Liver (tissue), 9 donors: ENCODE data around the gene TXN. TPM values are rescaled to one million over a fixed set of nuclear protein-coding genes. Genes with fewer than 3 reads are reported as not detected.
A peak's percentile ranks its signal among the peaks of the same experiment; 100 is the strongest.

ENCODE experiments used
- DNase-seq: peaks from one replicate; pipeline ENCODE4 v3.0.0-alpha.2; 2017; ENCODE audit warnings: low spot score
- H3K27ac ChIP-seq, 2 donors: one replicate each; pipeline ENCODE4 v1.7.0; 2013; ENCODE audit warnings: inconsistent platforms in 2 of 2, low read length in 2 of 2, control low read depth in 1 of 2, low read depth in 1 of 2, mild to moderate bottlenecking in 1 of 2
- H3K27me3 ChIP-seq, 4 donors: one replicate each; pipeline versions ENCODE4 v1.6.1 to v1.7.0; 2013; ENCODE audit warnings: low read length in 3 of 4, inconsistent platforms in 1 of 4, mild to moderate bottlenecking in 1 of 4, moderate library complexity in 1 of 4; ENCODE audit not compliant: control insufficient read depth in 4 of 4, insufficient read depth in 4 of 4
- H3K36me3 ChIP-seq, 4 donors: one replicate each; pipeline versions ENCODE4 v1.6.1 to v1.7.0; 2013; ENCODE audit warnings: low read length in 3 of 4, mild to moderate bottlenecking in 3 of 4, low read depth in 1 of 4, moderate library complexity in 1 of 4; ENCODE audit not compliant: control insufficient read depth in 4 of 4, insufficient read depth in 3 of 4
- H3K4me1 ChIP-seq, 4 donors: one replicate each; pipeline versions ENCODE4 v1.6.1 to v1.7.0; 2013; ENCODE audit warnings: low read length in 3 of 4, mild to moderate bottlenecking in 3 of 4, moderate library complexity in 1 of 4; ENCODE audit not compliant: control insufficient read depth in 4 of 4, insufficient read depth in 4 of 4
- H3K4me3 ChIP-seq, 3 donors: one replicate each; pipeline versions ENCODE4 v1.6.1 to v1.7.0; 2013; ENCODE audit warnings: low read length in 3 of 3, control low read depth in 1 of 3, low read depth in 1 of 3, mild to moderate bottlenecking in 1 of 3
- H3K9ac ChIP-seq, 2 donors: one replicate each; pipeline ENCODE4 v1.7.0; 2013; ENCODE audit warnings: low read length in 2 of 2, mild to moderate bottlenecking in 2 of 2, moderate library complexity in 2 of 2, control low read depth in 1 of 2, low read depth in 1 of 2
- H3K9me3 ChIP-seq, 4 donors: one replicate each; pipeline versions ENCODE4 v1.6.1 to v1.7.0; 2013; ENCODE audit warnings: low read length in 3 of 4; ENCODE audit not compliant: control insufficient read depth in 4 of 4
- ATF3 ChIP-seq: IDR thresholded peaks from 2 replicates; pipeline ENCODE4 v1.6.1; 2016; ENCODE audit warnings: antibody characterized with exemption
- CTCF ChIP-seq: fragments of 150-350 bp; IDR thresholded peaks from 2 replicates; pipeline ENCODE4 v1.5.1; 2017; ENCODE audit warnings: improper control_type of control experiment, low read depth, low read length; ENCODE audit not compliant: missing input control
- FOXA2 ChIP-seq: IDR thresholded peaks from 2 replicates; pipeline ENCODE4 v1.6.1; 2016; ENCODE audit warnings: antibody characterized with exemption
- GABPA ChIP-seq, 2 donors: IDR thresholded peaks in 1 of 2; conservative IDR thresholded peaks in 1 of 2; 2 replicates each; pipeline ENCODE4 v1.6.1; 2016; ENCODE audit warnings: antibody characterized with exemption in 2 of 2, mild to moderate bottlenecking in 1 of 2, moderate library complexity in 1 of 2
- HNF4A ChIP-seq, 2 donors: conservative IDR thresholded peaks; 2 replicates each; pipeline ENCODE4 v1.6.1; 2016; ENCODE audit warnings: antibody characterized with exemption in 2 of 2, mild to moderate bottlenecking in 2 of 2
- HNF4G ChIP-seq: IDR thresholded peaks from 2 replicates; pipeline ENCODE4 v1.6.1; 2016; ENCODE audit warnings: antibody characterized with exemption
- JUND ChIP-seq, 2 donors: IDR thresholded peaks; 2 replicates each; pipeline ENCODE4 v1.6.1; 2016; ENCODE audit warnings: antibody characterized with exemption in 2 of 2
- NR2F2 ChIP-seq: IDR thresholded peaks from 2 replicates; pipeline ENCODE4 v1.6.1; 2016; ENCODE audit warnings: antibody characterized with exemption
- RAD21 ChIP-seq, 2 donors: IDR thresholded peaks; 2 replicates each; pipeline ENCODE4 v1.6.1; 2016; ENCODE audit warnings: antibody characterized with exemption in 2 of 2, mild to moderate bottlenecking in 2 of 2
- REST ChIP-seq: IDR thresholded peaks from 2 replicates; pipeline ENCODE4 v1.6.1; 2016; ENCODE audit warnings: antibody characterized with exemption, mild to moderate bottlenecking
- WGBS: extraction: QIAGEN DNeasy Blood & Tissue Kit; methylation state at CpG from one replicate; pipeline ENCODE4 v1.1.7; 2013; 5-methylcytosine and 5-hydroxymethylcytosine counted together
- polyA plus RNA-seq, 2 donors: library from polyadenylated mRNA; stranded (reverse) in 1 of 2; unstranded in 1 of 2; fragments of 200-250 nt in 1 of 2; fragments of >200 nt in 1 of 2; fragmentation: Nextera tagmentation in 1 of 2; extraction: Ambion mirVana in 1 of 2; gene quantifications; one replicate each; pipeline versions ENCODE4 v1.2.1 to v1.2.3, GENCODE V29; 2013 to 2015
- total RNA-seq, 2 donors: library from RNA; depleted of rRNA; stranded (reverse); fragments of >200 nt; gene quantifications; one replicate each; pipeline ENCODE4 v1.2.3, GENCODE V29; 2014
- donor health status: healthy.
- donor health status: healthy.
- donor health status: healthy.
- donor health status: healthy.
- donor health status: healthy.

Gene TXN
- total and polyA plus RNA-seq, 4 donors, result 65.4 to 400 (median 147) TPM

GRCh38 chr9:110257097-110257841 is 962 bp upstream of the TXN start:
- H3K9me3 ChIP-seq, result no peaks in the 10 kb centered on the region
- TF ChIP-seq GABPA (IDR thresholded peaks at IDR 0.05 in 1 of 2, conservative IDR thresholded peaks at IDR 0.05 in 1 of 2) (no peak), HNF4A (conservative IDR thresholded peaks at IDR 0.05) (no peak), NR2F2 (peak; percentile 60), ATF3 (no peak)
- H3K36me3 ChIP-seq, result no peaks in the 10 kb centered on the region
- peak overlapping the region; percentile 59 to 94 (median 80) for H3K4me3 ChIP-seq
- no peaks in the 10 kb centered on the region for H3K27me3 ChIP-seq
- DNase-seq, result peak; percentile 58
- 4% methylated on average over 14 of the region's 14 CpGs for WGBS
- peaks cover 0 to 39% (median 20%) of the 10 kb centered on the region in 4 donors for H3K4me1 ChIP-seq
- H3K27ac ChIP-seq, result peak overlapping the region; percentile 92 to 96
- H3K9ac ChIP-seq, result peak overlapping the region; percentile 47 to 89

GRCh38 chr9:110255463-110256379 is 586 bp downstream of the TXN start:
- H3K4me1 ChIP-seq, result peaks cover 0 to 39% (median 20%) of the 10 kb centered on the region in 4 donors
- H3K9me3 ChIP-seq, result no peaks in the 10 kb centered on the region
- DNase-seq, result peak; percentile 66
- under 1% methylated on average over 81 of the region's 81 CpGs for WGBS
- no peaks in the 10 kb centered on the region for H3K27me3 ChIP-seq
- no peaks in the 10 kb centered on the region for H3K36me3 ChIP-seq
- H3K4me3 ChIP-seq, result peak overlapping the region; percentile 59 to 97 (median 94)
- H3K9ac ChIP-seq, result peak overlapping the region; percentile 89 to 92
- H3K27ac ChIP-seq, result peak overlapping the region; percentile 92 to 96
- TF ChIP-seq REST (peak; percentile 6), FOXA2 (no peak), HNF4A (conservative IDR thresholded peaks at IDR 0.05) (no peak), CTCF (no peak), GABPA (IDR thresholded peaks at IDR 0.05 in 1 of 2, conservative IDR thresholded peaks at IDR 0.05 in 1 of 2) (peak in 1 of 2 donors; percentile 68), HNF4G (no peak), RAD21 (IDR thresholded peaks at IDR 0.05) (peak in 1 of 2 donors; percentile 6), JUND (IDR thresholded peaks at IDR 0.05) (no peak)
